Left forelimb (tissue), 1 donor: ENCODE data around the gene CROCC.
A peak's percentile ranks its signal among the peaks of the same experiment; 100 is the strongest.
"Not testable (repeated sequence)": the region's sequence is repeated elsewhere in the genome, so short reads cannot be mapped to it uniquely, and the experiment has no call there.

ENCODE experiments used
- DNase-seq: peaks from one replicate; pipeline ENCODE4 v3.0.0-alpha.2; 2018; ENCODE audit warnings: low spot score

CROCC gene, protein sequence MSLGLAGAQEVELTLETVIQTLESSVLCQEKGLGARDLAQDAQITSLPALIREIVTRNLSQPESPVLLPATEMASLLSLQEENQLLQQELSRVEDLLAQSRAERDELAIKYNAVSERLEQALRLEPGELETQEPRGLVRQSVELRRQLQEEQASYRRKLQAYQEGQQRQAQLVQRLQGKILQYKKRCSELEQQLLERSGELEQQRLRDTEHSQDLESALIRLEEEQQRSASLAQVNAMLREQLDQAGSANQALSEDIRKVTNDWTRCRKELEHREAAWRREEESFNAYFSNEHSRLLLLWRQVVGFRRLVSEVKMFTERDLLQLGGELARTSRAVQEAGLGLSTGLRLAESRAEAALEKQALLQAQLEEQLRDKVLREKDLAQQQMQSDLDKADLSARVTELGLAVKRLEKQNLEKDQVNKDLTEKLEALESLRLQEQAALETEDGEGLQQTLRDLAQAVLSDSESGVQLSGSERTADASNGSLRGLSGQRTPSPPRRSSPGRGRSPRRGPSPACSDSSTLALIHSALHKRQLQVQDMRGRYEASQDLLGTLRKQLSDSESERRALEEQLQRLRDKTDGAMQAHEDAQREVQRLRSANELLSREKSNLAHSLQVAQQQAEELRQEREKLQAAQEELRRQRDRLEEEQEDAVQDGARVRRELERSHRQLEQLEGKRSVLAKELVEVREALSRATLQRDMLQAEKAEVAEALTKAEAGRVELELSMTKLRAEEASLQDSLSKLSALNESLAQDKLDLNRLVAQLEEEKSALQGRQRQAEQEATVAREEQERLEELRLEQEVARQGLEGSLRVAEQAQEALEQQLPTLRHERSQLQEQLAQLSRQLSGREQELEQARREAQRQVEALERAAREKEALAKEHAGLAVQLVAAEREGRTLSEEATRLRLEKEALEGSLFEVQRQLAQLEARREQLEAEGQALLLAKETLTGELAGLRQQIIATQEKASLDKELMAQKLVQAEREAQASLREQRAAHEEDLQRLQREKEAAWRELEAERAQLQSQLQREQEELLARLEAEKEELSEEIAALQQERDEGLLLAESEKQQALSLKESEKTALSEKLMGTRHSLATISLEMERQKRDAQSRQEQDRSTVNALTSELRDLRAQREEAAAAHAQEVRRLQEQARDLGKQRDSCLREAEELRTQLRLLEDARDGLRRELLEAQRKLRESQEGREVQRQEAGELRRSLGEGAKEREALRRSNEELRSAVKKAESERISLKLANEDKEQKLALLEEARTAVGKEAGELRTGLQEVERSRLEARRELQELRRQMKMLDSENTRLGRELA (N-terminal part only)

DNA sequence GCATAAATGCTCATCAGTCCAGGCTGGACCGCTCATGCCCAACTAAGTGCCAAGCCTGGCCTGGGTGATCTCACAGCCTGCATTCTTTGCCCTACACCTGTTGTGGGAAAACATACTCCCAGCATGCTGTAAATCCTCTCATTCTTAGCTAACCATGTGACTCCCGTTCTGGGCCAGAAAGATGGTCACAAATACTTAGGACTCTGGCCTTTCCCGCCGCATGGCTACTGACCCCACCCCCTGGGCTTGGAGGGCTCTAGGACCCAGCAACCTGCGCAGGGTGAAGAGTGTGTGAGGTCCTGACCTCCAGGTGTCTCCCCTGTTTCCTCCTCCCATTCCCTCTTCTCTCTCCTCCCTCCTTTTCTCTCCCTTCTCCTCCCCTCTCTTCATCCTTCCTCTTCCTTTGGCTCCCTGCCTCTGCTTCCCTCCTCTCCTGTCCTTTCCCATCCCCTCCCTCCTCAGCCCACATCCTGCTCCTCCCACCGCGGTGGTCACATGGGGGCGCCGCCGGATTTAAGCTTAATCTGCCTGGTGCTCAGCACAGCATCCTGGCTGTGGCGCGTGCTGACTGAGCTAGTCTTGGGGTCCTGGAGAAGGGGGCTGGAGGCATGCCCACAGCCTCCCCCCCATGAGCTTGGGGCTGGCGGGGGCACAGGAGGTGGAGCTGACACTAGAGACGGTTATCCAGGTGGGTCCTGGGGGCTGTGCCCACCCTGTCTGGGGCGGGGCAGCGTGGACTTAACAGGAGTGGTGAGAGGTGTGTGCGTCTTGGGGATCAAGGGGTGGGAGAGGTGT, at the start of gene CROCC:
Gene CROCC, plus strand, starts transcription at position 541 of the 795 bp plus-strand sequence. Its CDS starts 88 bp downstream, at position 629.
- DNase-seq, result no peak

DNA sequence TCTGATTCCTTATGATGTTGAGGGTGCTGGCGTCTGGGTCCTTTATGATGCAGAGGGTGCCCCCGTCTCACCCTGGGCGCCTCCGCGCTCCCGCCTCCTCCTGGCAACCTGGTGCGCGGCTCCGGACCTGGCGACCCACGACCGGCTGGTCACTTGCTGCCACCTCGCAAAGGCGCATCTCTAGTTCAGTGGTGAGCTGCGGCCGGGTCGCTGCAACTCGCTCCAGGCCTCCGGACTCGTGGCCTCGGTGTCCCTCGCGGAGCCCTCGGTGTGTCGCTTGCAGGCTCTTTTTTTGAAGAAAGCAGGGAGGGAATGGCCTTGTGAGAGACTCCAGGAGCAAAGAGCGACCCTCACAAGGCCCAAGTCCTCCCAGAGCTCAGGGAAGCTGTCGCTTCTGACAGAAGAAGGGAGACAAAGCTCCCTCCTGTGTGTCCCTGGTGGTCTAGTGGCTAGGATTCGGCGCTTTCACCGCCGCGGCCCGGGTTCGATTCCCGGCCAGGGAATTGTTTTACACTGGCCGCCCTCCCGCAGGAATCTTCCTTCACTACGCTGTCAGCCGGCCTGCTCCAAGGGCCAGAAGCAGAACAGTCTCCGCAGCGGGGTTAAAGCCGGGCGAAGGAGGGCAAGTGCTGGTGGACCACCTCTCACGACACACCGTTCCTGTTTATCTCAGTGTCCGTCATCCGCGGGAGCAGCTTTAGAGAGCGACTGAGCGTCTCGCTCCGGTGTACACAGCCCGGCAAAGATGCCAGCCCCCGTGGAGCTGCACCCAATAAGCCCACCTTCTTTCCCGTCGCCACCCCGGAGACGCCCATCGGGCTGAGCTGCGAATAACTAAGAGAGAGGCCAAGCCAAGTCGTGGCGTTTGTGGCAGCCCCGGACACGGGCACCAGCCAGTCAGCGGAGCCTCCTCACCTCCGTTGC, 49.3 kb upstream of the CROCC start:
- not testable (repeated sequence) for DNase-seq

DNA sequence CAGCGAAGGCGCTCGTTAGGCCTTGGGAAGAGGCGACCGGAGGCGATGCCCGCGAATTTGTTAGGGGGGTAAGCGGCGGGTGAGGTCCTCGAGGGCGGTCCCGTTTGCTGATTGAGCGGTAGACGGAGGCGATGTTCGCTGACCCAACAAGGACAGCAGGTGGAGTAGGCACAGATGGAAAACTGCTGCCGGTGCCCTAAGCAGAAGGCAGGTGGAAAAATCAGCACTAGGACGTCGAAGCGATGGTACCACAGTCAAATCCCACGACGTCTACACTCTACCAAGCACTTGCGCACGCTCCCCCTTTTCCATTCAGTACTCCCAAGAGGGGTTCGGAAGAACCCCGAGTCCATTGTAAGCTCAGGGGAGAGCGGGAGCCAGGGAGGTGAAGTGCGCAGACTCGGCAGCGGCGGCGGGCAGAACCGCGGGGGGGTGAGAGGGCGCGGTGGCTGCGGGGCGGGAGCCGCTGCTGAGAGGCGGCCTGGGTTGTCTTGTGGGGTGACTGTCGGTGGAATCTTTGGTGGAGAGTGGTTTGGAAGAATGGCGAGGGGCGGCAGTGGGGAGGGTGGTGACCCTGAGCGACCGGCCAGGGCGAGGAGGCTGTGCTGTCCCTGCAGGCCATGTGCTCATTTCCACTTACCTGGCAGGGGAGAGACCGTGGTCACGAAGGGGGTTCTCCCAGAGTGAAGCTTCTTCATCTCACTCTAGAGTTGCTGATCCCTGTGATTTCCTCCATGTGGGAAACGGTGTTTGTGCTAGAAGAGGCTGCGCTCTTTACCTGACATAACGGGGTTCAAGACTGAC, 48.5 kb upstream of the CROCC start:
- not testable (repeated sequence) for DNase-seq

DNA sequence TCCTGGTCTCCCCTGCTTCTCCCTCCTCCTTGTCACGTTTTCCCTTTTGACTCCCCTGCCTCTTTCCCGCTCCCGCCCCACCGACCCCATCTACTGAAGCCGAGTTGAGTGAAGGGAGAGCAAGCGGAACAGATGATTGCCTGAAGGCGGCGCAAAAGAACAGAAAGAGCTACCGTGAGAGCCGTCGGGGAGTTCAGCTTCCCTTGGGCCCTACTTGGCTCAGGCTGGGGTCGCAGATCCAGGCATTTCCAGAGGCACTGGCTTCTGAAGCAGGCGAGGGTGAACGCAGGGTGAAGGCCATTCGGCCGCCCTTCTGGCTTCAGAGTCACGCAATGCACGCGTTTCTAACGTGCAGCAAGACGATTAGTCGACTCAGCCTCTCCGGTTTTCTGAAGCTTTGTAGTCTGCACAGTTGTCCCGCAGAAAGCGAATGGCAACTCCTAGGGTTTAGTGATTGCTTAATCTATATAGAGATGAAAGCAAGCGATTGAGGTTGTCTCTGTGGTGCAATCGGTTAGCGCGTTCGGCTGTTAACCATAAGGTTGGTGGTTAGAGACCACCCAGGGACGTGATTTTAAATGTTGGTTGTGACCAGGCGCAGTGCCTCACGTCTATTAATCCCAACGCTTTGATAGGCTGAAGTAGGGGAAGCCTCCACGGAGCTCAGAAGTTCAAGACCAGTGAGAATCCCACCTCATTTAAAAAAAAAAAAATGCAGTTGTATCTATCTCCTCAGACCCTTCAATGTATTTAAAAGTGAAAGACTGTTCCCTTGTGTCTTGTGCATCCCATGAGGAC, 46.6 kb upstream of the CROCC start:
- not testable (repeated sequence) for DNase-seq

DNA sequence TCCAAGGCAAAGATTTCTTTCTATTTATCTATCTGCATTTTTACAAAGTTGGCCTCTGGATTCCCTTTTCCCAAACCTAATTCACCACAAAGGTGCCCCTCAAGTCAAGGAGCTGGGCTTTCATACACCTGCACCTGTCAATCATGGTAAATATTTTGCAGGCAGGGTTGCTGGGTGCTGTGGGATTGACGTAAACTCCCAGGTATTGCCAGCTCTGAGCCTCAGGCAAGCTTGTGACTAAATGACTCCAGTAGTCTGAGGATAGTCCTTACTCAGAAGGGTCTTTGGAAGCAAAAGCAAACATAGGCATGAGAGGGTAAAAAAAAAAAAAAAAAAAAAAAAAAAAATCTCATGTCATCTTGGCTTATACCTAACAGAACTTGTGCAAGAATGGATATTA, 40.0 kb upstream of the CROCC start:
- DNase-seq, result not testable (repeated sequence)

DNA sequence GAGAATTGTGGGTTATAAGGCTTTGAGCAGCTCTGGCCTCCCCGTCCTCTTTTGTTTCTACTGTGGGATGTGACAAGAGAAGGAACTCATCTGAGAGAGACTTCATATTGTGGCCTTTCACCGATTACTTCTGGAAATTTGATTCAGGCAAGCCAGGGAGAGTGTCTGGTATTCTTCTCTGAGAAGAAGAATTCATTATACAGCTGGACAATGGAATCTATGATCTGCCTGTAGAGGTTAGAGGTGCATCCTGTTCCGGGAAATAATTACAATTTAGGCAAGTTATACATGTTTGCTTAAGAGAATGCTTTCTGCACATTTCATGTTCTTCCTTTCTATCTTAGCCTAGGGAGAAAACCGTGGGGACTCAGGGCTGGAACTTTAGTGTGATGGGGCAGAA, 38.7 kb upstream of the CROCC start:
- DNase-seq, result no peak

DNA sequence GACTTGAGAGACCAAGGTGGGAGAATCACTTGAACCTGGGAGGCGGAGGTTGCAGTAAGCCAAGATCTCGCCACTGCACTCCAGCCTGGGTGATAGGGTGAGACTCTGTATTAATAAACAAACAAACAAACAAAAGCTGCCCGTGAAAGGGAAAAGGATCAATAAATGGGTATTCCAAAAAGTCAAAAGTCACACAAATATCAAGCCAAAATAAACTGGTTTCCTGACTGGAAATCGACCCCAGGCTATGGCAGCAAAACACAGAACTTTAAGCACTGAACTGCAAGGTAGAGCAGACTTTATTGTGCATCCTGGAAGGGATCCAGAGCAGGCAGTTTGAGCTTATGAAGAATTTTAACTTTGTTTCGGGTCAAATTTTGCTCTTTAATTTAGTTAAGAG, 37.2 kb upstream of the CROCC start:
- DNase-seq, result not testable (repeated sequence)

DNA sequence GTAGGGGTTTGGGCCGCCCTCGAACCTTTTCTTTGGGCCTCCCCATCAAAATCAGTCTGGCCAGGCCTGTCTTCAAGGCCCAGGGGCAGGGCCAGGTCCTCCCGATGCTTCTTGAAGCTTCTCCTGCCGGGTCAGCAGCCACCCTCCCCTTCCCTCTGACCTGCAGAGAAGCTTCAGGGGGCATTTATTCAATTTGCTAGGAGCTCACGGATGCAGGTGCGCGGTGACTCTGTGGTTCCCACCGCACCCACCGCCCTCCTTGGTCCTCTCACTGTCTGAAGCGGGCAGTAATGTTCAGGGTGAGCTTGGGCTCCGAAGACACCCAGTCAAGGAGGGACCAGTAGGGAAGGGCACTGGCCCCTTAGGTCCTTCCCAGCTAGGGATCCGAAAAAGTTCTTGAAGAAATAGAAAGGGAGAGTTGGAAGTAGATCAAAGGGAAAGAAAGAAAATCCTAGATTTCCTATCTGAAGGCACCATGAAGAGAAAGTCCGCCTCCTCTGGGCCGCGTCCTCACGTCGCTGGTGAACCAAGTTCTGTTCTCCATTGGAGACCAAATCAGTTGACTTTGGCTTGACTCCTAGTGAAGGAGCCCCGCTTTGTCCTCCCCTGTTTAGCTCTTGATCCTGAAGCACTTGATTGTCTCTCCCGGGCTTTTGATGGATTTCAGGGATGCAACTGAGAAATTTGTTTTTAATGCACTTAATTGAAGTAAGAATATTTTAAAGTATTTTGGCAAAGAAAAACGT, 34.7 kb upstream of the CROCC start:
- DNase-seq, result no peak

DNA sequence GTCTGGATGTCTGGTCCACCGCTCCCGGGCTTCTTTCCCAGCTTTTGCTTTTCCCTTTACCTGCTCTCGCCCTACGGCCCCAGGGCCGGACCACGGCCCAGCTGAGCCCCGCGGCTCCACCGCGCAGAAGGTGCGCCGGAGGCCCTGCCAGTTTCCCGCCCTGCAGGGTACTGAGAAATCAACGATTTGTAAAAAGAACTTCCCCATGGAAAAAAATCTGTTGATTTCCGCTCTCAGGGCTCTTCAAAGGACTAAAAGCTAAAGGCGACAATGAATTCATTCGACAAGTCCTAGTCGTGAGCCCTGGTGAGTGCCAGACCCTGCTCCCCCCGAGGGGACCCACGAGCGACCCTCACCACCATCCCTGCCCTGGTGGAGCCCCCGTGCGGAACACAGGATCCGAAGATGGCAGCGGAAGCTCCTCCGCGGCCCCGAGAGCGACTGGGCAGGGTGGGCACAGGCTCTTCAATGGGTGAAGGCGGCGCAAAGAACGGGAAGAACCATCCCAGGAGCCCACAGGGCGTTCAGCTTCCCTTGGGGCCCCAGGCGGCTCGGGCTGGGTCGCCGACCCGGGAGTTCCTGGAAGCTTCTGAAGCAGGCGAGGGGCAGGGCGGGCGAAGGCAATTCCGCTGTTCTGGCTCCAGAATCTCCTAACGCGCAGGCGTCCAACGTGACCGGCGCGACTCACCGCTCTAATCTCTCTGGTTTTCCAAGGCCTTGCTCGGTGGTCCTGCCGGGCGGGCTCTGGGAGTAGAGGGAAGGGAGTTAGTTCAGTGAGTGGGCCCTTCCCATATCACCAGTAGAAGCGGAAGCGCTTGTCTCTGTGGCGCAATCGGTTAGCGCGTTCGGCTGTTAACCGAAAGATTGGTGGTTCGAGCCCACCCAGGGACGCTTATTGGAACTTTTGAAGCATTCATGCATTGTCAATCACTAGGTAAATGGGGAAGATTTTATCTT, 32.6 kb upstream of the CROCC start:
- DNase-seq, result peak; percentile 86

DNA sequence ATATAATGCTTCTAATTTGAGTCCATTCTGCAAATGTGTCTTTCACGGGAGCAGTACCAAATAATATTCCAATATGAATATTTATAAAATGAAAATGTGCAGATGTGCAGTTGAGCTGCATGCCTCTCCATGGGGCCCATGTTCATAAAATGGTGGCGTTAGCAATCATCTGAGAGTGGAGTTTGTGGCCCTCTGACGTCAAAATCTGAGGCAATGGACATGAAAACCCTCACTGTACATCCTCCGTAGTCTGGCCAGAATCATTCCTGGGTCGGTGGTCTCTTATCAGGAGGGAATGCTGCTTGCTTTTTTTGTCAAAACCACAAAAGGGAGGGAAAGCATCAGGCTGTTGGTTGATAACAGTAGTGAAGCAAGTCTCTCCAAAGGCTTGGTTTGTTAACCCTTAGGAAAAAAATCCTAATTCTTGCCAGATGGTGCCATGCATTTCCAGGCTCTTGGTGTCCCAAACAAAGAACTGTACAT, 31.2 kb upstream of the CROCC start:
- DNase-seq, result not testable (repeated sequence)

DNA sequence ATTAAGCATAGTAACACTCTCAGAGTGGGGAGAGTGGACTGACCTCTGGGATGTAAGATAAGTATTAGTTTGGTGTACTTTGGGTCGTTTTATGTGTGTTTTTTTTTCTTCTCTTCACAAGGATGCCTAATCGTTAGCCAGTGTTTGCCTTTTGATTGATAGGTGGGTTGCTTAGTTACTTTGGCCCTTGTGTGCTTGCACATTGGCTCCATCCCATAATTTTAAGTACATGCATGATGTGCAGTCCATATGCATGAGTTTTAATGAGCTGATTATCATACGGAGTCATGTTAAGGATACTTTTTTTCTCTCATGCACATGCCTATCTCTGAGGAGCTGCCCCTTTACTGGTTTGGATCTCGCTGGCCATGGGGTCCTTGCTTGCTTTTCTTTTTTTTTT, 30.7 kb upstream of the CROCC start:
- not testable (repeated sequence) for DNase-seq

DNA sequence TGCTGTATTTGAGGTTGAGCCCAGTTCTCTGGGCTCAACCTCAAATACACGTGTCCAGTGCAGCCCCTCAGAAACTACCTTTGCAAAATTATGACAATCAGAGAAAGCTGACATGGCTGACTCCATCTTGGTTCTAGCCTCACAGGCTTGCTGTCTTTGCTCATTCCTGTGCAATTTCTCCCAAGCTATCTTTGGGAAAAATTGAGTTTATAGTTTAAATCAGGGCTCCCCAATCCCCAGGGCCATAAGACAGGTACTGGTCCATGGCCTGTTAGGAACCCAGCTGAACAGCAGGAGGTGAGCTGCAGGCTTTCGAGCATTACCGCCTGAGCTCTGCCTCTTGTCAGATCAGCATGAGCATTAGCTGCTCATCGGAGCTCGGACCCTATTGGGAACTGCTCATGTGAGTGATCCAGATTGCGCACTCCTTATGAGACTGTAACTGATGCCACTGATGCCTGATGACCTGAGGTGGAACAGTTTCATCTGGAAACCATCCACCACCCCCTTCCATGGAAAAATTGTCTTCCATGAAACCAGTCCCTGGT, 28.7 kb upstream of the CROCC start:
- DNase-seq, result not testable (repeated sequence)

DNA sequence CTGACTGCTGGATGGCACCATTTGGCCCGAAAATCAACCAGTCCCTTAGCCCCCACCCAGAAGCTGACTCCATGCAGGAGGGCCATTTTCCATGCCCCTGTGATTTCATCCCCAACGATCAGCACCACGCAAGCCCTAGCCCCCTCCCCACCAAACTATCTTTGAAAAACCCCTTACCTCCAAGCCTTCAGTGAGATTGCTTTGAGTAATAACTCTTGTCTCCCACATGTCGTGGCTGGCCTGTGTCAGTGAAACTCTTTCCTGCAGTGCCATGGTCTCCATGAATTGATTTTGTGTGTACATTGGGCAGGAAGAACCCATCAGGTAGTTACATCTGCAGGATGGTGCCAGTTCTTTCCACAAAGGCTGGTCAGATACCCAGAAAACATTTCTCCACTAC, 27.9 kb upstream of the CROCC start:
- DNase-seq, result not testable (repeated sequence)

DNA sequence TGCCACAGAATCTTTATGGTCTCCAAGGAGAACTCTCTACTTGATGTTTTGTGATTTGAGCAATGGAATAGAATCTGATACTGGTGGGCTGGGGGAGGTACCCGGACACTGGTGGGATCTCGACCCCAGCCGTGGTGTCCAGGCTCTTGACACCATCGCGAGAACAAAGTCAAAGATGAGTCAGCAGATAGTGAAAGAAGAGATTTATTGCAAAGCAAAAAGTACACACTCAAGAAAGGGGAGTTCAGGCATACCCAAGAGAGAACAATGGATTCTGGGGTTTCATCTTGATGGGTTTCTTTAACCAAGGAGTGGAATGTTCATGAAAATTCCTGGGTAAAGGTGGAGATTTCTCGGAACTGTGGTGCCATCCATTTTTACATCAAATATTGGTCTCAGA, 27.4 kb upstream of the CROCC start:
- DNase-seq, result not testable (repeated sequence)

DNA sequence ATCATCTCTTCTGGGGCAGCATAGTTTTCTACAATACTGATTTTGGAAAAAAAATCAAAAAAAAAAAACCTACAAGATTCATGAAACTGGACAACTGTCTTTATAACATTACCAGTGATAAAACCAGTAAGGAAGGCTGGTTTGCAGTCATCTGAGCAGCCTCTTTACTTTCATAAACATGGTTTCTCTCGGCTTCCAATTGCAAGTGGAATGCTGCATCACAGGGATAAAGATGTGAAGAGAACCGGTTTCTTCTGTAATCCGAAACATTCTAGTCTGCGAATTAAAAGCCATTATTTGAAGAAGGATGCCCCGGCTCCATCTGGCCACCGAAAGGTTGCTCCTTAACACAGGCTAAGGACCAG, 26.5 kb upstream of the CROCC start:
- DNase-seq, result not testable (repeated sequence)
